ENCODE measurements around the gene CACNA1C.

Gene CACNA1C

GRCh38 chr12:2168808-2169207 lies 116.0 kb downstream of the CACNA1C start:
- no peak for DNase-seq (ENCODE audit: low read depth in 4 of 4, low spot score in 1 of 4)

GRCh38 chr12:2169489-2169888 lies 116.7 kb downstream of the CACNA1C start:
- DNase-seq (ENCODE audit: low read depth in 4 of 4, low spot score in 1 of 4) = no peak

GRCh38 chr12:2169940-2170339 lies 117.2 kb downstream of the CACNA1C start:
- DNase-seq (ENCODE audit: low read depth in 4 of 4, low spot score in 1 of 4) = no peak

- no peak for DNase-seq (ENCODE audit: low read depth in 4 of 4, low spot score in 1 of 4)
Measured at GRCh38 chr12:2170376-2170775, 117.6 kb downstream of the CACNA1C start.

GRCh38 chr12:2171672-2172426 lies 119.1 kb downstream of the CACNA1C start:
- no peak for DNase-seq (ENCODE audit: low read depth in 4 of 4, low spot score in 1 of 4)

- no peak for DNase-seq (ENCODE audit: low read depth in 4 of 4, low spot score in 1 of 4)
Measured at GRCh38 chr12:2172491-2173214, 119.9 kb downstream of the CACNA1C start.

- no peak for DNase-seq (ENCODE audit: low read depth in 4 of 4, low spot score in 1 of 4)
Measured at GRCh38 chr12:2173971-2174370, 121.2 kb downstream of the CACNA1C start.

- no peak for DNase-seq (ENCODE audit: low read depth in 4 of 4, low spot score in 1 of 4)
Measured at GRCh38 chr12:2177003-2177402, 124.2 kb downstream of the CACNA1C start.

- DNase-seq (ENCODE audit: low read depth in 4 of 4, low spot score in 1 of 4) = no peak
Measured at GRCh38 chr12:2177751-2178150, 125.0 kb downstream of the CACNA1C start.

- no peak for DNase-seq (ENCODE audit: low read depth in 4 of 4, low spot score in 1 of 4)
Measured at GRCh38 chr12:2179058-2179457, 126.3 kb downstream of the CACNA1C start.

GRCh38 chr12:2179953-2180736 lies 127.4 kb downstream of the CACNA1C start:
- no peak for DNase-seq (ENCODE audit: low read depth in 4 of 4, low spot score in 1 of 4)

GRCh38 chr12:2180737-2181082 lies 127.9 kb downstream of the CACNA1C start:
- no peak for DNase-seq (ENCODE audit: low read depth in 4 of 4, low spot score in 1 of 4)

GRCh38 chr12:2183556-2184541 lies 131.1 kb downstream of the CACNA1C start:
- DNase-seq (ENCODE audit: low read depth in 4 of 4, low spot score in 1 of 4) = no peak

- no peak for DNase-seq (ENCODE audit: low read depth in 4 of 4, low spot score in 1 of 4)
Measured at GRCh38 chr12:2185751-2186341, 133.1 kb downstream of the CACNA1C start.

- DNase-seq (ENCODE audit: low read depth in 4 of 4, low spot score in 1 of 4) = no peak
Measured at GRCh38 chr12:2187195-2187945, 134.6 kb downstream of the CACNA1C start.

GRCh38 chr12:2190085-2190484 lies 137.3 kb downstream of the CACNA1C start:
- no peak for DNase-seq (ENCODE audit: low read depth in 4 of 4, low spot score in 1 of 4)

GRCh38 chr12:2190896-2191533 lies 138.2 kb downstream of the CACNA1C start:
- no peak for DNase-seq (ENCODE audit: low read depth in 4 of 4, low spot score in 1 of 4)

- no peak for DNase-seq (ENCODE audit: low read depth in 4 of 4, low spot score in 1 of 4)
Measured at GRCh38 chr12:2191534-2192153, 138.9 kb downstream of the CACNA1C start.

GRCh38 chr12:2192231-2192630 lies 139.4 kb downstream of the CACNA1C start:
- no peak for DNase-seq (ENCODE audit: low read depth in 4 of 4, low spot score in 1 of 4)

Data from stimulated activated CD4-positive, alpha-beta T cell treated with anti-CD3 and anti-CD28 coated beads, Interleukin-1b, Interleukin-23, amount 100 ng/mL, for 24 hours (primary cell).